ENCODE data around the gene ZNF107. TPM values are rescaled to one million over a fixed set of nuclear protein-coding genes. Genes with fewer than 3 reads are reported as not detected.

The ZNF107 gene
- total RNA-seq (2022; extraction: Qiagen RNA extraction; ENCODE audit: low read depth), result 0.97 to 2.9 TPM (median 2.7 TPM) in 5 replicates

GRCh38 chr7:64665980-64666662 is at the start of gene ZNF107:
TSS of gene ZNF107 (plus strand) at chr7:64666133. CDS start at chr7:64666283, 150 bp downstream.

Other genes starting within 250 kb of the ZNF107 start
- 0.38 to 3.4 TPM (median 2.4 TPM) in 5 replicates for gene ZNF680, start 103.1 kb upstream of the ZNF107 start, total RNA-seq (2022; extraction: Qiagen RNA extraction; ENCODE audit: low read depth)
- gene ZNF138, start 128.3 kb downstream of the ZNF107 start, total RNA-seq (2022; extraction: Qiagen RNA extraction; ENCODE audit: low read depth), result 2.2 to 3.4 TPM (median 3.1 TPM) in 5 replicates
- gene ZNF273, start 237.1 kb downstream of the ZNF107 start, total RNA-seq (2022; extraction: Qiagen RNA extraction; ENCODE audit: low read depth), result 1.3 to 2.8 TPM (median 2.6 TPM) in 5 replicates